ENCODE measurements around the gene IDH3A.

IDH3A gene

DNA sequence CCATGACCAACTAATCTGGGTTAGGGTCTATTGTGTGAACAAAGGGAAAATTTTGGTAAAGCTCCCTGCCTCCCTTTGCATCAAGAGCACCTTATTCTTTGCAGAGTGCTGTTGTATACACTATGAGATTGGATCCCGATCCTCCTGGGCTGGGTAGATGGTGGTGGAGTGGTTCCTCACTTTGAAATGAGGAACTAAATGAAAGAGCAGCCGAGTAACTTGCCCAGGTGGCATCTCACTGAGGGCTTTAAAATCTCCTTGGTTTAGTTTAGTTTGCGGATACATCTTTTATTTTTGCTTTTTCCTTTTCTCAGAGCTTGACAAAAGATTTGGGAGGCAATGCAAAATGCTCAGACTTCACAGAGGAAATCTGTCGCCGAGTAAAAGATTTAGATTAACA lies 19.4 kb downstream of the IDH3A start:
- no peak for DNase-seq (ENCODE audit: low spot score)

DNA sequence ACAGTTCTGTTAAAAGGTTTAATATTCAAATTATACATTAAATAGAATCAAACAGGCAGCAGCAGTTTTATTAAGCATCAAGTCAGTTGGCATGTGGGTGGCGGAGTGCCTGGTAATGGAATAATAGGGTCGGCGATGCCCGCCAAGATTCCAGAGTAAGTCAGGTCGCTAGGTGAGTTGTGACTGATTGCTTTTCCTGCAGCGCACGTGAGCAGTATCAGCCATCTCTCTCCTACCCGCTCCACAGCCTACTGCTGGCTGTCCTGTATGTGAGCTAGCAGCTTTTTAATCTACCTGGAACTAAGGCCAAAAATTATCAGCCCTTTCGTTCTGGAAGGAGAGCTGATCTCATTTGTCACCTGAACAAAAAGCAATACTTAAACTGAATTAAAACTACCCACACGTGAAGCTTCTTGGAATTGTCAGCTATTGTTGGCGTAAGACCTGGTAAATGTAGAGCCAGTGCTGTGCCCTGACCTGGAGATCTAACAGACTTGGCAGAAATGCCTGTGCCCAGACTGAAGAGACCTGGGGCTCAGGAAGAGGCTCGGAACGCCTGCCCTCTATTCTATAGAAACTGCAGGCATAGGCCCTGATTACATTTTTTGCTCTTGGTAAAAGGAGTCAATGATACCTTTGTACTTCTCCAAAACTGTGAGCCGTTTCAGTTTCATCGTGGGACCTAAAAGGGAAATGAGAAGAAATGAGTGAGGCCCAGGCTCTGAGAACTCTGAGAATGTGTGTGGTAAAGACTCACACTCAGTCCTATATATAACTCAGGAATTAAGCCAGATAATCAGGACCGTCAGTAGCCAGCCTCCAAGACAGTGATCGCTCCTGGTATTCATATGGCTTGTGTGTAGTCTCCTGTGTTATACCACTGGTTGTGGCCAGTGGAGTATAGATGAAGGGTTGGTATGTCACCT lies 21.9 kb downstream of the IDH3A start:
- DNase-seq (ENCODE audit: low spot score) = no peak

DNA sequence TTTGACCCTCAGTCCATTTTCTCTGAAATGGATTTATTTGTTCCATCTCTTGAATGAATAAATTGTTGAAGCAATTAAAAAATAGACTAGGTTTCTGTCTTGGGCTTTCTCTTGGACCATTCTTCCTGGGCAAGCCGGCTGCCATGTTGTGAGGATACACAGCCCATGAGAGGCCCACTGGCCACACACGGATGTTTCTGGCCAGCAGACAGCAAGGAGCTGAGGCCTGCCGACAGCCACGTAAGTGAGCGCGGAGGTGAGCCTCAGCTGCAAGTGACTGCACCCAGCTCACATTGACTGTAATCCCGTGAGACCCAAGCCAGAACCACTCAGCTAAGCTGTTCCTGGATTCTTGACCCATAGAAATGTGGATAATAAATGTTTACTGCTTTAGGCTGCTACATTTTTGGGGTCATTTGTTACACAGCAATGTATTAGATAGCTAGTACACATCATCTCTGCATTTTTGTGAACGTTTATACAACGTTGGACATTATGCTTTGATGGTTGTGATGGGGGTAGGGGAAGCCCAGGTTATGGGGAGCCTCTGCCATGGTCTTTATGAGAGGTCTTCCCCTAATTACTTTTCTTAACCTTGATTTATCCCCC lies 22.8 kb downstream of the IDH3A start:
- no peak for DNase-seq (ENCODE audit: low spot score)

DNA sequence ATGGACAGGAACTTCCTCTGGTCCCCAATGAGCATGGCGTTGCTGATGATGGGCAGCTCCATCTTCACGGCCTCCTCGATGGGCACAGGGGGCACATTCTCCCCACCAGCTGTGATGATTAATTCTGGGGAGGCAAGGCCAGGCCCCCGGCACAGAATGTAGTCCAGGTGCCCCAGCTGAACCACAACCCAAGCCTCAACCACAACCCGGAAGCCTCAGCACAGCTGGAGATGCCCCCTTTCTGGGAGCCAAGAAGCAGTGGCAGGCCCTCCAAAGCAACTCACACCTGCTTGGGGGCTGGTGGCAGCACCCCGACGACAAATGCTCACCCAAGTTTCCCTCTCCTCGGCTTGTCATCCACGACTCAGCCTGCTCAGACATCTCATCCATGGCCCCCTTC lies 25.2 kb downstream of the IDH3A start:
- DNase-seq (ENCODE audit: low spot score) = no peak

DNA sequence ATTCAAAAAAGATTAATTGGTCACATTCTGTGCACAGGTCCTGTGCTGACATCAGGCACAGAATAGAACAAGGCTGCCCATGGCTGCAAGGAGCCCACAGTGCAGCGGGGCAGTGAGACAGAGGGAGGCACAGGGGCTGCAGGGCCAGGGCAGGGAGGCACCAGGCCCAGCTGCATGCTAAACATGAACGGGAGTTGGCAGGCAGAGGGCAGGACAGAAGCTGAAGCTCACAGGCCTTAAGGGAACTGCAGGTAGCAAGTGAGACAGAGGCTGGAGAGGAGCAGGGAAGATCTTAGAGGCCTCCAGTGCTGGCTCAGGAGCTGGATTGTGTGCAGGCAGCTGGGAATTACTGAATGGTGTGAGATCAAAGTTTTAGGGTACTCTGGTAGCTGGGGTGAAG lies 26.2 kb downstream of the IDH3A start:
- DNase-seq (ENCODE audit: low spot score) = no peak

DNA sequence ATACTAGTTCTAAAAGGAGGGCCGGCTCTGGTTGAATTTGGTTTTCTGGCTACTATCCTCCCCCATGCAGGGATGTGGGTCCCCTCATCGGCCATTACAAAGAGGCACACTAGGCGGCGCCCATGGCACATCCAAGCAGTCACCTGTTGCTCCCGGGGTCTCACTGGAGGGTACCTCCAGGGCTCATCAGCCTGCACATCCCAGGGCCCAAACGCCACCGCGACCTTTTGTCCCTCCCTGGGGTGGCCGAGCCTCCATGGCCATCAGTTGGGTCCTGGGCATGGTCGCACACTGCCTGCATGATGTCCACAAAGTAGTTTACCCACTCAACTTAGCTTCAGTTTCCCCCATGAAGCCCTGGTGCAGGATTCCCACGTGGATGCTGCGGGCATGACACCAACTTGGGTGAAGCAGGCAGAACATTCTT lies 28.3 kb downstream of the IDH3A start:
- DNase-seq (ENCODE audit: low spot score) = peak; percentile 23

DNA sequence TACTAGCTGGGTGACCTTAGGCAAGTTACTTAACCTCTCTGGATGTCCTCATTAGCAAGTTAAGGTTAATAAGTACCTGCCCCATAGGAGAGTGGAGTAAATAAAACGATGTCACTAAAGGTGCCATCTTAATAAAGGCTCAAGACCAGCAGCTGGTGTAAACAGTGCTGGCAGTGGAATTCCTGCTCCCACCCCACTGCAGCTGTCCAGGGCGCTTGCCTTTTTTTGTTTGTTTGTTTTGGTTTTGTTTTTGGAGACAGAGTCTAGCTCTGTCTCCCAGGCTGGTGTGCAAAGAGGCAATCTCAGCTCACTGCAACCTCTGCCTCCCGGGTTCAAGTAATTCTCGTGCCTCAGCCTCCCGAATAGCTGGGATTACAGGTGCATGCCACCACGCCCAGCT lies 28.9 kb downstream of the IDH3A start:
- DNase-seq (ENCODE audit: low spot score) = no peak

DNA sequence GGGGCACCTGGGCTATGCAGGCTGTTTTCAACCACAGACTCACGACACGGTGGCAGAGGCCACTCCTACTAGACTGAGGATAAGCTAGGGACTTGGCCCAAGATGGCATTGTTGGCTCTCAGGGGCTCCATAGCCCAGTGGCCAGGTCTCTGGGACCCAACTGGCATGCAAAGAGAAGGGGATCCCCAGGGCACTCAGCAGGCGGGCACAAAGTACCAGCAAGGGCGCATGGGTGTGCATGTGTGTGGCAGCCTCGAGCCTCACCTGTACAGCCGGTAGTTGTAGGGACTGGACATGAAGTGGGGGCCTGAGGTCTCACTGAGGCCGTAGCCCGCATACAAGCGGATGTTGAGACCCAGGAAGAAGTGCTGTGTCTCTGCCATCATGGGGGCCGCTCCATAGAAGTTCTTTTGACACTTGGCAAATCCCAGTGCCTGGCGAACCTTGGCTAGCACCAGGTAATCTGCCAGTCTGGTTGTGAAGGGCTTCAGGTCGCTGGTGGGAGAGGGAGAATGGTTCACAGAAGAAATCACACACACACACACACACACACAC lies 30.2 kb downstream of the IDH3A start:
- DNase-seq (ENCODE audit: low spot score) = no peak

DNA sequence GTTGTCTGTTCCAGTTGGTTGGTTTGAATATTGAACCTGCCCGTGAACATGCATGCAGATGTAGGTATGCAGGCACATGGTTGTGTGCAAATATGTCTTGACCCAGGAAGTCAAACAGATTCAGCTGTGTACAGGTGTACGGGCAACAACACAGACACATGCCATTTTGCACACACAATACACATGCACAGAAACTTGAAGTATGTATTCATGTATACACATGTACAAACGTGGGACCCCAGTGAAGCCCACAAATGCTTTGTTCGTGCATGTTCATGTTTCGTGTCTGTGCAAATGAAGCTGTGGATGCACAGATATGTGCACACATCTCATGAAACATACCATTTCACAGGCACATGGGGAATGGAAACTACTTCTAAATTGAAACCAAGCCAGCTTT lies 30.7 kb downstream of the IDH3A start:
- no peak for DNase-seq (ENCODE audit: low spot score)

DNA sequence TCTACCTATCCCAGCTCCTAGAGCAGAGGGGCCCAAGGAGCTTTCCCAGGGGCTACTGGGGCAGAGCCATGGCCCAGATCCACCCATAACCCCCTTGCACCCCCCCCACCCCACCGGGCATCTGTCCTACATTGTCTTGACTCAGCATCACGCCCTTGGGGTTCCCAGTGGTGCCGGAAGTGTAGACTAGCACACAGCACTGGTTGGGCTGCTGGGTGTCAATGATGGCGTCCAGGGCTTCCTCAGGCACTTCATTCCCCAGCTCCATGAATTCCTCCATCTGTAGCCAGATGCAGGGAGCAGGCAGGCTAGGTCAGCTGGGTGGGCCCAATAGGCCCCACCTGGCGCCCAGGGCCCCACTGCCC lies 33.2 kb downstream of the IDH3A start:
- no peak for DNase-seq (ENCODE audit: low spot score)

DNA sequence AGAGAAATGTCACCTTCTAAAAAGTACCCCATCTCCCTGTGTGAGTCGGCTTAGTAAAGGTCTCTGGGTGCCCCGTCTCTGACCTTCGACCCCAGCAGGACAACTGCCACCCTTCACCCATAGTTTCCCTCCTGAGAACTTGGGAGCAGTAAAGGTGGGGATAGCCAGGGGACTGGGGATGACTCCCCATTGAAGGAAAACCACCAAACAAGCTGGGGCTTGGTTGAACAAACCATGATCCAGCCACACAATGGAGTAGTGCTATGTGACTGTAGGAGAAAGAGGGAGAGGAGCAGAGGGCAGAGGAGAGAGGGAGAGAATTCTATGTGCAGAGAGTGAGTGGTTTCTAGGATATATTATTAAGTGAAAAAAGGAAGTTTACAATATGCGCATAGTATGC lies 33.7 kb downstream of the IDH3A start:
- no peak for DNase-seq (ENCODE audit: low spot score)

DNA sequence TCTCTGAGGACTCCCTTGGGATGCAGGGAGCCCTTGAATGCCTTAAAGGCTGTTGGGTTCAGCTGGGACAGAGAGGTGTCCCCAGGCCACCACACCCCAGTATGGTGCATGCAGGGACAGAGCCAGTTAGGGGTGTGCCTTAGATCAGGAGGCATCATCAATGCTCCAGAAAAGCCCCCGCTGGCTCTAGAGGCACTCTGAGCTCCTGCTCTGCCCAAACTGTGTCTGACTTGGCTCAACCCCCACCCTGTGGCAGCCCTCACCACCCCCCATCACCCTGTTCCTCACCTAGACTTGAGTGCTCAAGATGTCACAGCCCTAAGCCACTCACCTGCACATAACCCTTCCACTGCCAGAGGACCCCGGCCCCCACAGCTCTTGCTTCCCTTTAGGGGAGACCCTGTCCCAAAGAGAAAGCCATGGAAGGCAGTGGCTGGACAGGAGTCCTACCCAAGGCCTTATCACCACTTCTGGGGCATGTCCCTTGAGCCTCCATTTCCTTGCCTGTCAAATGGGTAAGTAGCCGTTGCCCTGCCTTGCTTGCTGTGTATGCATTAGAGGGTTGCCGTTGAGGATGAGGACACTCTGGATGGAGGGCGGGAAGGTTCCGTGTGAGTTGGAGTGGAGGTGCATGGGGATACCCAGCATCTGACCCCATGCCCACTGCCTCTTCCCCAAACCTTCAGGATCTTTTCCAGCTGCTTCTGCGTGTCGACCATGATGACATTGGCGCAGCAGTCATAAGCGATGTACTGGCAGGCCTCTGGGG lies 43.8 kb downstream of the IDH3A start:
- no peak for DNase-seq (ENCODE audit: low spot score)

DNA sequence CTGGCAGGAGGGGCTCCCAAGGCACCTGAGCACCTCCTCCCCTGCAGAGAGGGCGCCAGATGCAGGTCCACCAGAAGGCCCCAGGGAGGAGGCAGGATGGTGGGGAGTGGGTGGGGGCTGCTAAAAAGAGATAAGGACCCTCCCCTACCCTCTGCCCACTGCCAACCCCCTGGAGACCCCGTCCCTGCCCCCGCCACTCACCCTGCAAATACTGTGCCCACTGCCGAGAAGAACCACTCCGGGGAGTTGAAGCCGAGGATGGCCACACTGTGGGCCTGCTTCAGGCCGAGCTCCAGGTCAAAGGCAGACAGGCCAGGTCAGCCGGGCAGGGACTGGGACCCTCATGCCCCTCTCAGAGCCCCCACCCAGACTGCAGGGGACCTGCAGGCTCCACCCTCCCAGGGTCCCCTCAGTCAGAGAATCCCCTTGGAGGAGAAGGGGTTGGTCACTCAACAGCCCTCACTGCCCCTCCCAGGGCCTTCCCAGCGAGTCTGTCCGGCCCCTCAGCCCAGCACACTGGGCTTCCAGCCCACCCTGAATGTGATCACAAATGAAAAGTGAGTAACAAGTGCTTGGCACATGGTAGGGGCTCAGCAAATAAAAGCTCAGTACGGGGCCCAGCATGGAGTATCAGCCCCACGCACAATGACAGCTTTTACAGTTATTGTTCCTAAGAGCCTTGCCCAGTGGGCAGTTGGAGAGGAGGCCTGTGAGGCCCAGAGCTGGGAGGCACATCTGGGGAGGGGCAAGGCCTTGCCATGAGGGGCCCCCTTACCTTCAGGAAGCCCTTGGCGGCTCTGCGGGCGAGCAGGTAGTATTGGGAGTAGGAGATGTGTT lies 44.8 kb downstream of the IDH3A start:
- DNase-seq (ENCODE audit: low spot score) = no peak

DNA sequence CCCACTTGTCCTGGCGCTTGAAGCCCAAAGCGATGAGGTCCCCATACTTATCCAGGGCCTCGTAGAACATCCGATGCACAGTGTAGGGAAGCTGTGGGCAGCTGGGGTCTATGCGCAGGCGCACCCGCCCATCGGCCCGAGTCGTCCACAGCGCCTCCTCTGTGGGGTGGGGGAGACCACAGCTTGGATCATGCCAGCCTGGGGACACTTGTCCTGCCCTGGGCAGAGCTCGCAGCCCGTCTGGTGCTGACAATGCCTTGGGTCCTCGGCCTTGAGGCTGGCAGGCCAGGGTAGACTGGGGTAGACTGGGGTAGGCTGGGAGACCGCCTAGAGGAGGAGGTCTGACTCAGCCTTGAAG lies 45.4 kb downstream of the IDH3A start:
- no peak for DNase-seq (ENCODE audit: low spot score)

DNA sequence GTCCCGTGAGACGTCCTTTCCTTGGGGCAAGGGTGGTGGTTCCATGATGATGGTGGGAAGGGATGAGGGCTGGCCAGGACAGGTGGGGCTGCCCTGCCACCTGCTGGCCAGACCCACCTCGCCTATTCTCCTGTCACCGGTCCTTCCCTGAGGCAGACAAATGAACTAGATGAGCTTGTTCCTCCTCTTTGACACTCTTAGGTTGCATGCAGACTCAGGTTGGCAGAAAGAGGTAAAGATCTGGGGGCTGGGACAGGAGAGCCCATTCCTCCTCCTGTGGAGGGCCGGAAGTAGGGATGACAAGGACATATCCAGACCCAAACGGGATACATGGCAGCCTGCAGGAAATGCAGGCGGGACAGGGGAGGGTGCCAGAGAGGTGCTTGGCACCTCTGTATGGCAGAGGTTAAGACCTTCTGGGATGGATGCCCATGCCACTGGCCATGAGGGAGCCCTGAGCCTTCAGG lies 46.6 kb downstream of the IDH3A start:
- DNase-seq (ENCODE audit: low spot score) = peak; percentile 41

DNA sequence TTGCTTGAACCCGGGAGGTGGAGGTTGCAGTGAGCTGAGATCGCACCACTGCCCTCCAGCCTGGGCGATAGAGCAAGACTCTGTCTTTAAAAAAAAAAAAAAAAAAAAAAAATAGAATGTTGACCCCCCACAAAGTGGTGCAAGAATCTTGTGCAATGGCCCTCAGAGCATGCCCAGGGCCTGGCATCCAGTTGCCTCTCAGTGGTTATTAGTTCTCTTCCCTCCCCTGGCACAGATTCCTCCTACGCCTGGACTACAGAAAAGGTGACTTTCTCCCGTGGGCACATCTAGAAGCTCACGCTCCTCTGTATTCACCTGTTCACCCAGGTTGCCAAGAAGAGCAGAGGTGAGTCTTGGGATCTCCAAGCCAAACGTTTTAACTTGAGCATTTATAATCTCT lies 48.5 kb downstream of the IDH3A start:
- DNase-seq (ENCODE audit: low spot score) = no peak

DNA sequence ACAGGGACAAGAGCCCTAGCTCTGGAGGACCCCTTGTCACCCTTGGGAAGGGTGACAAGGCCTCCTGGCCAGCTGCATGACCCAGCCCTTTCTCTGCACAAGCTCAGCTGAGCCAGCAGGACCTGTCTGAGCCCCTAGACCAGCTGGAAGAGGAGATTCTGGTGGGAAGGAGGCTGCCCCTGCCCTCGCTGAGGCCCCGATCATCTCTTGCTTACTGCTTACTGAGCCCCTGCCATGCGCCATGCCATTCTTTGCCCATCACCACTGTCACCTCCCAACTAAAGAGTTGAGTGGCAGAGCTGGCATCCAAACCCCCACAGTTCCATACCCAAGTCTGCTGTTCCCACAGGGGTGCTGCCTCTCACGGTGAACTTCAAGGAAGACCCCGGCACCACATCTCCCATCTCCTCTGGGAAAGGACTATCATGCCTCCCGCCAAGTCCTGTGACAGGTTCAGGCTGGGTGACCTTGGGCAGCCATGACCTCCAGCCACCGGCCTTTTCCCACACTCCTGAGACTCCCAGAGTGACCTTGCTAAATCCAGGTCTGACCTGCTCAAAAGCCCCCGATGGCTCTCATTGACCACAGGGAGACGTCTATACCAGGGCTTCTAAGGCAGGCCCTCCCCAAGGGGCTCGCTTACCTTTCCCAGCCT lies 51.2 kb downstream of the IDH3A start:
- DNase-seq (ENCODE audit: low spot score) = no peak

DNA sequence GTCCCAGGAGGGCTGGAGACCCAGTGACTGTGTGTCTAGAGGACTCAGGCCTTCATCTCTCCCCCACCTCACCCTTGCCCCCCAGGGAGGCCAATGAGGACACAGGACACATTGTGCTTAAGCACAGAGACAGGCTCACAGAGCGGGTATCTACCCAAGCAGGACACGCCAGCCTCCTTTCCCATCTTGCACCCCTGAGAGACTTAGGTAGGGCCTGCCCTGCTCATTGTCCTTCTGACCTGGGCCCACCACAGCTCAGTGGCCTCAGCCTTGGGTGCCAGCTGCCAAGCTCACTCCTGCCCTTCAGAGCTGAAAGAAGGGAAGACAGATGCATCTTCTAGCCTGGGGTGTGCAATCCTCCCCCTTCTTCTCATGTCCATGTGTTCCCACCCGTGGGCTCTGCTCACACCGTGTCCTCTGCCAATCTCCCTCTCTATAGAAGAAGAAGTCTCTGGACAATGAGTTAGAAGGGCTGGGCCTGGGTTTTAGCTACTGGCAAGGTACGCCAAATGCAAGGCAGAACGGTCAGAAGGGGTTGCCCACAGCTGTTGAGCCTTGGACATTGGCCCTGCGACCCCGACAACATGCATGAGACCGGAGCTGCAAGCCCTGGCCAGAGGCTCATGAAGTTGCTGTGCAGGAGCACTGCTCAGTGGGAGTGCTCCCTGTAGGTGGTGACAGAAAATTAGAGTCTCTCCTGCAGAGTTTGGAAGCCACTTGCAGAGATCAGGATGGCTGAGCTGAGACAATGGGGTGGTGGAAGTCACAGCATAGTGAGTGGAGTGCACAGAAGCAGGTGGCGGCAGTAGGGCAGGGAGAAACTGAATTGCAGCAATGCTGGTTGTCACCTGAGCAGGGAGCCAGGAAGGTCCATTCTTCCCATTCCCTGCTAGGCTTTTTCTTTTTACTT lies 52.4 kb downstream of the IDH3A start:
- DNase-seq (ENCODE audit: low spot score) = no peak

DNA sequence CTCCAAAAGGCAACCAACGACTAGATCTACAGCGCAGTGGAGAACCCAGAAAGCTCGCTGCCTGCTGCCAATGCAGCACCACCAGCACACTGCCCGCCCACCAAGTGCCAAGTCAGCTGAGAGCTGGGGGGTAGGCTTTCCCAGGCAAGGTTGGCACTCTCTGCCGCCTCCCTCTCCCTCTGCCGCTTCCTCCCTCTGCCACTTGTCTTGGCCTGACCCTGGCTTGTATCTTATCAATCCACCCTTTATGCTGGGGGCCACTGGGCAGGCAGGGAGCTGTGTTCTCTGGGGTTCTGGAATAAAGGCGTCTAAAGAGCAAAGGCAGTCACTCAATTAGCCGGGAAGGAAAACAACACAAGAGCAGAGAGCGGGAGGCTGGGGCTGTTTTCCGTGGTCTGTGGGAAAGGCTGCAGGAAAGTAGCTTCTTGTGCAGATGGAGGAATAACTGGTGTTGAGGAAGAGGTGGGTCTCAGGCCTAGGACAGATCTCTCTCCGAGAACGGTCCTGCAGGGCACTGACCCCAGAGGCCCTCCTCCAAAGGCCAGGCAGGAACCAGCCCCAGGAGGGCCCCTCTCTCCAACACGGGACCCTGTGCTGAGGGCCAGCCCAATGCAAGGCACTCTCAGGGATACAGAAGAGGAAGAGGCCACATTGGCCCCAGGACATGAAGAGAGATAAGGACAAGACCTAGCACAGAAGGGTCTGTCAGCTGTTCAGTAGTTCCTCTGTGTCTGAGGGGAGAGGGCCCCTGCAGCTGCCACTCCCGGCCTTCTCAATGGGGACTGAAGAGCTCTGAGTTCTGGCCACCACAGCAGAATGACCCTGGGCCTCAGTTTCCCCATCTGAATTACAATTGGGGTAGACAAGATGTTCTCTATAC lies 54.4 kb downstream of the IDH3A start:
- no peak for DNase-seq (ENCODE audit: low spot score)

Data from CD4-positive, alpha-beta T cell treated with Interleukin-2 at 100 ng/mL for 4 hours (primary cell).